Colon (tissue), 2 donors: ENCODE data around the gene EXOC3L2.

ENCODE experiments used
- FAIRE-seq: peaks from 2 replicates; lab custom pipeline; 2012; peaks lifted over from hg19 to GRCh38; lab: Jason Lieb, UNC
- donor health status: control.
- donor health status: control.

EXOC3L2 gene

DNA sequence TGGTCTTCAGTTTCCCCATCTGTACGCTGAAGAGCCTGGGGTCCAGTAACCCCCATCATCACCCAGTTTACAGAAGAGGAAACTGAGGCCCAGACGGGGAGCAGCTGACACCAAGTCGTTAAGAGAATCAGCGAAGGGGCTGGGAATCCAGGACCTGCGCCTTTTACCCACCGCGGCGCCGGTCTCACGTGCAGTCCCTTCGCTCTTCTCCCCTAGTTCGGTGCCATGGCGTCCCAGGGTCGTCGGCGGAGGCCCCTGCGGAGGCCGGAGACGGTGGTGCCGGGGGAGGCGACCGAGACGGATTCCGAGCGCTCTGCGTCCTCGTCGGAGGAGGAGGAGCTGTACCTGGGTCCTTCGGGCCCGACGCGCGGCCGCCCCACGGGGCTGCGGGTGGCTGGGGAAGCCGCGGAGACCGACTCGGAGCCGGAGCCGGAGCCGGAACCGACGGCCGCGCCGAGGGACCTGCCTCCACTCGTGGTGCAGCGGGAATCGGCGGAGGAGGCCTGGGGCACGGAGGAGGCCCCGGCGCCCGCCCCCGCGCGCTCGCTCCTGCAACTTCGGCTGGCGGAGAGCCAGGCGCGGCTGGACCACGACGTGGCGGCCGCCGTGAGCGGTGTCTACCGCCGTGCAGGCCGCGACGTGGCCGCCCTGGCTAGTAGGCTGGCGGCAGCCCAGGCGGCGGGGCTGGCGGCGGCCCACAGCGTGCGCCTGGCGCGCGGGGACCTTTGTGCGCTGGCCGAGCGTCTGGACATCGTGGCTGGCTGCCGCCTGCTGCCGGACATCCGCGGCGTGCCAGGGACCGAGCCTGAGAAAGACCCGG, 65.9 kb downstream of the EXOC3L2 start:
- no peak for FAIRE-seq

DNA sequence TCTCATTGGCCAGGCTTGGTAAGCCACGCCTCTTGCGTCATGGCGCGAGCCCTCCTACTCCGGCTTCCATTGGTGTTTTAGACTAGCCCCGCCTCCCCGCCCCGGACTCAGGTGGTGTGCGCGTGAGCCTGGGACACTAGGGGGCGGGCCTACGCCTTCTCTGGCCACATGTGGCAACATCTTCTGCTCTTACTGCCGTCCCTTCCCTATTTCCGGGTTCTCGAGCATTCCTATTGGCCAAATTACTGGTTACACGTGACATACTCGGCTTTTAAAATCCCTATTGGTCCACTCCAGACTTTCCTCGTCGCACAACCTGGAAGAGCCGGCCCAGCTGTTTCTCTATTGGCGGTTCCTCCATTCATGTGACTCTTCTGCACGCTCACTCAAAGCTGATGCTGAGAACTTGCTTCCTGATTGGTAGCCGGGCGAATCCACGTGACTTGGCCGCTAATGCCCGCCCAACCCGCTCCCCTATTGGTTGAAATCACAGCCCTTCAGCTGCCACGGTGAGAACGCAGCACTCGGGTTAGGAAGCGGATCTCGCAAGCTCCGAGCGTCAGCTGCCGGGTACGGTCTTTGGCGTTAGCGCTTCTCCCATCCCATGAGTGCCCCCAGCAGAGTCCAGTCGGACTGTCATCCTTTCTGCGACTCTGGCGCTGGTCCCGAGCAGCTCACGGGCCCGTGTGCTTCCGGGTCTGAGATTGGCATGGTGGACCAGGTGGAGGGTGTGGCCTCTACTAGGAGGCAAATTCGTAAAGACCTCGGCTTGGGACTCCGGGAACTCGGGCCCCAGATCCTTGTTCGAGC, 66.7 kb downstream of the EXOC3L2 start, which contains the start of gene BLOC1S3:
Gene BLOC1S3, plus strand, starts transcription at position 523 of the 810 bp plus-strand sequence. CDS start 513 bp downstream, outside the sequence.
- FAIRE-seq: peak; percentile 97

- no peak for FAIRE-seq
Measured at GRCh38 chr19:45177817-45178261, 67.4 kb downstream of the EXOC3L2 start, which contains the start of gene TRAPPC6A. Gene TRAPPC6A, minus strand, starts transcription at chr19:45178237. Its CDS starts 19 bp downstream, at chr19:45178218.

- no peak for FAIRE-seq
Measured at GRCh38 chr19:45175515-45176345, 69.5 kb downstream of the EXOC3L2 start.

GRCh38 chr19:45173816-45174215, 71.4 kb downstream of the EXOC3L2 start:
- no peak for FAIRE-seq

GRCh38 chr19:45172611-45173208, 72.5 kb downstream of the EXOC3L2 start:
- FAIRE-seq: no peak

DNA sequence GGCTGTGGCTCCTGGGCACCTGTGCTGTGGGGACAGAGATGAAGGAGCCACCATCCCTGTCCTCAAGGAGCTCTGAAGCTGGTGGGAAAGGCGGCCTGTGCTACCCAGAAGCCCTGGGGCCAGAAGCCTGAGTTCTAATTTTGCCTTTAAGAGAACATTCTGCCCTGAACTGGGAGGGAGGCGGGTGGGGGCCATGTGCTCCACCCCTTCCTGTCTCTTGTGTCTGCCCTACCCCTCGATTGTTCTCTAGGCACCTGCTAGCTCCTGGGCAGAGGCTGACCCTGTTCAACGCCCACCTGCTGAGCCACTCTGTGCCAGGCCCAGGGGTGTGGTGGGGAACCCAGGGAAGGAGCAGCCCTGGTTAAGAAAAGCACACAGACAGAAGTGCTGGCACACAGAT, 73.0 kb downstream of the EXOC3L2 start:
- no peak for FAIRE-seq

GRCh38 chr19:45171211-45171623, 74.0 kb downstream of the EXOC3L2 start:
- FAIRE-seq: no peak

DNA sequence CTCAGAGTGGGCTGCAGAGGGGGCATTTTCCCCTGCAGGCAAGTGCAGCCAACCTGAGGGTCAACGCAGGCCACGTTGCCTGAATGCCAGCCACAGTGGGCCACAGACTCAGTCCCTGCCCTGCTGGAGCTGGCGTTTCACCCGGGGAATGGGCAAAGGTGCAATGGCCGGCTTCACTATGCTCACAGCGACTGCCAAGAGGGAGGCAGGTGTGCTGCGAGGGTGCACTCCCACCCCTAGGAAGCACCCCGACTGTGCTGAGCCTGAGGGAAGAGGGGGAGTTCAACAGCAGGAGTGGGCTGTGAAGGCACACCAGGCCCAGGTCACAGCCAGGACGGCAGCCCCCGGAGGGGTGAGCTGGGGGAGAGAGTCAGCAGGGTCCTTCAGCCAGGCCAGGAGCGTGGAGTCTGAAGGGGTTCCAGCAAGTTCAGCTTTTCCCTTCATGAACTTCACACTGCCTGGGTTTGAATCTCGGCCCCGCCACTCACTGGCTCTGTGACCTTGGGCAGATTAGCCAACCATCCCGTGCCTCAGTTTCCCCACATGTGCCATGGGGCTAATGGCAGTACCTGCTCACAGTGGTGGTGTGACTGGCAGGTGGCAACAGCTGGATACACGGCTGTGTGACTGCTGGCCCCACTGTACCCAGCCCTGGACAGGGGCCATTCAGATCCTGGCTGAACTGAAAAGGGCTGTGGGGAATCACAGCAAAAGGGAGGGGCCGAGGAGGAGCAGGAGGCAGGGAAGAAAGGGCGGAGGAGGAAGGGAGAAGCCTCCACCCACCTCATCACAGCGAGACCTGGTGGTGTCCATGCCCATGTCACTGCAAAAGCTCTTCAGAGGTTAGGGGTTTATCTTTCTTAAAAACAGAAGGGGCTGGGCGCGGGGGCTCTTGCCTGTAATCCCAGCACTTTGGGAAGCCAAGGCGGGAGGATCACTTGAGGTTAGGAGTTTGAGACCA, 74.8 kb downstream of the EXOC3L2 start:
- FAIRE-seq: no peak

GRCh38 chr19:45169602-45170001, 75.6 kb downstream of the EXOC3L2 start:
- no peak for FAIRE-seq

DNA sequence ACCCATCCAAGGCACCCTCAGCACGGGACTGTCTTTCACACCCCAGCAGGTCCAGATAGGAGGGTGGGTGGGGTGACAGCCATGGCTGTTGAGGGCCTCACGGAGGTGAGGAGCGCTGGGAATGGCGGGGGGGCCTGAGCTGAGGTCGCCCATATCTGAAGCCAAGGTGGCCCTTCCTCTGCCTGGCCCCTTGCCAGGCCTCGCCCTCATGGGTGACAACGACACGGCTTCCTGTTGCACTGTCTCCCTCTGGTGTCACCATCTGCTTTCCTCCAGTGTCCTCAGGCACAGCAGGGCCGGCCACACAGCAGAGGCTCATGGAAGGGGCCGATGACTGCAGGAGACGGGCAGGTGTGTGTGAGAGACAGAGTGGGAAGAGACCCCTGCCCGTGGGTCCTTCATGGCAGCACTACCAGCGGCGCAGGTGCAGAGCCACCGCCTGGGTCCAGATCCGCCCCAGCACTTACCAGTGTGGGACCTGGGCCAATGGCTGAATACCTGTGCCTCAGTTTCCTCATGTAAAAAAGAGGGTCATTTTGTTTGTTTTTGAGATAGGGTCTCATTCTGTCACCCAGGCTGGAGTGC, 76.3 kb downstream of the EXOC3L2 start:
- no peak for FAIRE-seq

GRCh38 chr19:45166723-45167252, 78.4 kb downstream of the EXOC3L2 start:
- FAIRE-seq: no peak

DNA sequence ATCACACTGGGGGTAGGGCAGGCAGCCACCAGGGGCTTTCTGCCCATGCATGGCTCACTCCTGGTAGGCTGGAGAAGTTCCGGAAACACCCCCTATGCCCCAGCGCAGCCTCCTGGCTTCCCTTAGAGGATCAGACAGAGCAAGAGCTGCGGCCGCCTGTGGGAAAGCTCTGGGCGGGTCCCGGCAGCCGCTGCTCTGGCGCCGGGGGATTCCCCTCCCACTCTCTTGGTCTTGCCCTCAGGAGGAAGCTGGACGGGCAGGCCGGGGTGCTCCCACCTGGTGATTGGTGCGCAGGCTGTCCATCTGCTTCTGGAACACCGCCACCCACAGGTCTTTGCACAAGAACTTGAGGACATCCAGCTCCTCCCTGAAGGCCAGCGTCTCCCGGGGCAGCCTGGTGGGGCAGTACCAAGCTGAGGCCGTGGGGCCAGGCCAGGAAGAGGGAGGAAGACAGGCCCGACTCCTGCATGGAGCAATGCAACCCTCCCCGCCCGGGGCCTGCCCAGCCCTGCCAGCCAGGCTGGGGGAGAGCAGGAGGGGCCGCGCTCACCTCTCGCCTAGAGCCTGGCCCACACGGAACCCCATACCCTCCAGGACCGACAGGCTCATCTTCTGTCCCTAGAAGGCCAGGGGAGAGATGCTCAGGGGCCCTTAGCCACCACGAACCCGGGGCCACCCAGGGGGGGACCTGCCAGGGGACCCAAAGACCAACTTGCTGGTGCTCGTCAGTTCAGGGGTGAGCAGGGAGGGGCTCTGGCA, 80.5 kb downstream of the EXOC3L2 start:
- no peak for FAIRE-seq

DNA sequence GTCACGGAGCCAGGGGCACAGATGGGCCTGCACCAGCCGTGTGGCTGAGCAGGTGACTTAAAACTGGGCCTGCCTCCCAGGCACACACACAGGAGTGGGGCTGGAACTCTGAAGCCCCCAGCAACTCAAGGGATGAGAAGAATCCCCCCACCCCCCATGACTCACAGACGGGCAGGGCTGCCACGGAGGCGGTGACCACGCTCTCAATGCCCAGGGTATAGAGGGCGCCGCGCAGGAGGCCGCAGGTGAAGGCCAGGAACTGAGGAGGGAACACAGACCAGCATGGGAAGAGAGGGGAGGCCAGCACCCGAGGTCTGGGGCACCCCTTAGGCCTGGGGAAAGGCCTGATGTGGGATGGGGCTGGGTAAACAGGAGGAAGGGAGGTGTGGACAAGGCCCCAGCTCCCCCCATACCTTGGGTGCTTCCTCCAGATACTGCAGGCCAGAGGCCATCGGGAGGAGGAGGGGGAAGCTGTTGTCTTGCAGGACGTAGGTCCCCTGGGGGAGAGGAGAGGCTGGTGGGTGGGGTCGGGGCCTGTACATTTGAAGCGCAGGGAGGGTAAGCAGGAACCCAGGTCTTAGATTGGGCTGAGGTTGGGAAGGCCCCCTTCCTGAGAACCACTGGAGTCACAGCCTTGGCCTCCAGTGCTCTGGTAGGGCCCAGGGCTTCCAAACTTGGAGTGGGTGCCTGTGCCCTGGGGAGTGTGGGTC, 81.3 kb downstream of the EXOC3L2 start:
- no peak for FAIRE-seq

DNA sequence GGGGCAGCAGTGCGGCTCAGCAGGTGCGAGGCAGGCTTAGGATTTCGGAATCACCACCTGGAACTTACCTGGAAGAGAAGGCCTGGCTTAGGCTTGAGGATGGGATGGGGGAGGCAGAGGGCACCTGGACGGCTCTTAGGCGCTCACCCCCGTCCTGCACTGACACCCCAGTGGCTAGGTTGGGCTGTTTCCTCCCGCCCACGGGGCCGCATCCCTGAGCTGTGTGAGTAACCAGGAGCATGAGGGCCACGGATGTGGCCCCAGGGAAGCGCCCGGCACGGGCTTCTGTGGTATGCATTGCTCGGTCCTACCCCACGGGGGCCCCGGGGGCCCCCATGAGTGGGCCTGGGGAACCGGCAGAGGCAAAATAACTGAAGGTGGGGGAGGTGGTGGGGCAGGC, 82.1 kb downstream of the EXOC3L2 start:
- no peak for FAIRE-seq

- no peak for FAIRE-seq
Measured at GRCh38 chr19:45162608-45163143, 82.5 kb downstream of the EXOC3L2 start.
